ENCODE measurements around the gene ANO2.

The ANO2 gene

DNA sequence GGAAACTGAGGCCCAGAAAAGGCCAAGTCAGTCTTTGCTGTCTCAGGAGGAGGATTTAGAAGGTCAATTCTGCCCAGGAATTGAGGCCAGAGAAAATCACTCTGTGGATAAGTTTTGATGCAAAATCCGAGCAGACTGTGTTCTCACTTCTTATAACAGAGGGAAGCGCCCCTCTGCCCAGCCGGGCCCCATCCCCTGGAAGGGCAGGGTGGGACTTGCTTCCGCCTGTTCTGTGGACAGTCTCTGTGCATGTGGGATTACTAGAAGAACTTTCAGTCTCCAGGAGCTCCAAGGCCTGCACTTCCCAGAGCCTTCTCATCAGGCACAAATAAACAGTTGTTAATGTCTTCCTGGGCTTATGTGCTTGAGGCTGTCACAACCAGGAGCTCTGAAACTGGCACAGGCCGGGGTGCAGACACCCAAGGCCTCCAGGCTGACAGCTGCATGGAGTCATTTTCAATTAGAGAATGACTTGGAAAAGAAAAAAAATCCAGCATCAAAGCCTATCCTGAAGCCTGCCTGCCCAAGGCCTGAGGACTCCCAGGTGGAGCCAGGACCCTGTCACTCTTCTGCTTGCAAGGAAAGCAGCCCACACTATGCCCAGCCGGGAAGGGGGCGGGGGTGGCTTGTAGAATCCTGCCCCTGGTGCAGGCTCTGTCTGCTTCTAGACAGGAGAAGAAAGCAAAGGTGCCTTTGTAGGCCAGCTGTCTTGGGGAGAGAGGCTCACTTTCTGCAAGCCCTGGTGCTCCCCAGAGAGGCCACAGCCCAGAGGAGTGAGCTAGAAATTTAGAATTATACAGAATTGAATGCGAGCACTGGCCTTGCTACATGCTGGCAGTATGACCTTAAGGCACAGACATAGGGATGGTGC is 428.5 kb downstream of the ANO2 start:
- no peak for TF ChIP-seq POLR2A (IDR thresholded peaks at IDR 0.05; ENCODE audit: extremely low read depth, insufficient read length)
- no peak for TF ChIP-seq MYC (IDR thresholded peaks at IDR 0.05; ENCODE audit: low read depth, low read length)
- TF ChIP-seq, protein P1, sequence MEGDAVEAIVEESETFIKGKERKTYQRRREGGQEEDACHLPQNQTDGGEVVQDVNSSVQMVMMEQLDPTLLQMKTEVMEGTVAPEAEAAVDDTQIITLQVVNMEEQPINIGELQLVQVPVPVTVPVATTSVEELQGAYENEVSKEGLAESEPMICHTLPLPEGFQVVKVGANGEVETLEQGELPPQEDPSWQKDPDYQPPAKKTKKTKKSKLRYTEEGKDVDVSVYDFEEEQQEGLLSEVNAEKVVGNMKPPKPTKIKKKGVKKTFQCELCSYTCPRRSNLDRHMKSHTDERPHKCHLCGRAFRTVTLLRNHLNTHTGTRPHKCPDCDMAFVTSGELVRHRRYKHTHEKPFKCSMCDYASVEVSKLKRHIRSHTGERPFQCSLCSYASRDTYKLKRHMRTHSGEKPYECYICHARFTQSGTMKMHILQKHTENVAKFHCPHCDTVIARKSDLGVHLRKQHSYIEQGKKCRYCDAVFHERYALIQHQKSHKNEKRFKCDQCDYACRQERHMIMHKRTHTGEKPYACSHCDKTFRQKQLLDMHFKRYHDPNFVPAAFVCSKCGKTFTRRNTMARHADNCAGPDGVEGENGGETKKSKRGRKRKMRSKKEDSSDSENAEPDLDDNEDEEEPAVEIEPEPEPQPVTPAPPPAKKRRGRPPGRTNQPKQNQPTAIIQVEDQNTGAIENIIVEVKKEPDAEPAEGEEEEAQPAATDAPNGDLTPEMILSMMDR (IDR thresholded peaks at IDR 0.05; ENCODE audit: low read depth, low read length): no peak
- TF ChIP-seq, protein P2, sequence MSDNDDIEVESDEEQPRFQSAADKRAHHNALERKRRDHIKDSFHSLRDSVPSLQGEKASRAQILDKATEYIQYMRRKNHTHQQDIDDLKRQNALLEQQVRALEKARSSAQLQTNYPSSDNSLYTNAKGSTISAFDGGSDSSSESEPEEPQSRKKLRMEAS (IDR thresholded peaks at IDR 0.05; ENCODE audit: low read depth, low read length): no peak
- no peak overlapping the region for H3K4me3 ChIP-seq (ENCODE audit: low read depth, low read length)
- no peak for DNase-seq (ENCODE audit: low read depth)

DNA sequence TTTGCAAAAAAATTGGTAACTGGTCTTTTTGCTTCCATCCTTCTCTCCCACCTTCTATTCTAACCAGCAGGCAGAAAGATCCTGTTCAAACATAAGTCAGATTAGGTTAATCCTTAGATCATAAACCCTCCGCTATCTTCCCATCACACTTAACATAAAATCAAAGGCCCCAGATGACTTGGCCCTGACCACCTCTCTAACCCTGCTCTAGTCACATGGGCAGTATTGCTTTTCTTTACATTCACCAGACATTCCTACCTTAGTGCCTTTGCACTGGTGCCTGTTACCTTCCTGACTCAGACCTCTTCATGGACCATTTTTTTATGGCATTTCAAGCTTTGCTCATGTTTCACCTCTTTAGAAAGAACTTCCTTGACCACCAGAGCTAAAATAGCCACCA is 429.6 kb downstream of the ANO2 start:
- H3K4me3 ChIP-seq (ENCODE audit: low read depth, low read length): no peak overlapping the region
- TF ChIP-seq MYC (IDR thresholded peaks at IDR 0.05; ENCODE audit: low read depth, low read length): no peak
- TF ChIP-seq, protein P2 (IDR thresholded peaks at IDR 0.05; ENCODE audit: low read depth, low read length): no peak
- TF ChIP-seq POLR2A (IDR thresholded peaks at IDR 0.05; ENCODE audit: extremely low read depth, insufficient read length): no peak
- TF ChIP-seq, protein P1 (IDR thresholded peaks at IDR 0.05; ENCODE audit: low read depth, low read length): no peak

DNA sequence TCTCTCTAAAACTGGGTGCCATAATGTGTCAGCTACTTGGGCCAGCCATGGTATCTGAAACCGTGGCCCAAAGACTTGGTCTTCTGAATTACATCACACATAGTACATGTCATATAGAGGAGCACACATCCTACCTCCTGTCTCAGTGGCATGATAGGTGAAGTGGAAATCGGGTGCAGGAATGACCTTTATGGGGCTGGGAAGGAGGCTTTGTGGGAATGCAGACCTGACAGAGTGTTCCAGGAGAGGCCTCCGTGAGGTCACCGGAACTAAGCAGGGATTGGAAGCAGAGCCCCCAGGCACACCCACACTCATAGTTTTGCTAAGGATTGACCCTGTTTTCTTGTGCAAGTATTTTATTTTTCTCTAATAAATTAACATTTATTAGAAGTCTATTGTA is 430.5 kb downstream of the ANO2 start:
- H3K4me3 ChIP-seq (ENCODE audit: low read depth, low read length): no peak overlapping the region
- no peak for DNase-seq (ENCODE audit: low read depth)
- TF ChIP-seq, protein P2 (IDR thresholded peaks at IDR 0.05; ENCODE audit: low read depth, low read length): no peak

More for the DNA sequence above, 429.6 kb downstream of the ANO2 start:
- no peak for DNase-seq (ENCODE audit: low read depth)

DNA sequence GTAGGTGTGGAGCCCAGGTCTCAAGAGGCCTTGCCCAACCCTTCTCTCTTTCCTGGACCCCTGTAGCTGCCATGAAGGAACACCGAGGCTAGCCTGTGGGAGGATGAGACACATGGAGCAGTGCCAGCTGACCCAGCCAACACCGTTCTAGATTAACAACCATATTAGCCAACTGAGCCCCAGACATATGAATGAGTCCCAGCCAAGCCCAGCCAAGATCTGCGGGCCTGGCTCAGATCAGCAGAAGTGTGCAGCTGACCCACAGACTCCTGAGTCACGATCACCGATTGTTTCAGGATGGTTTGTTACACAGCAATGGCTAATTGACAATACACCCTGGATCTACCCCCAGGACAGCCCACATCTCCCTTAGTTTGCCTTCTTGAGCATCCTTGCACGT is 431.0 kb downstream of the ANO2 start:
- TF ChIP-seq, protein P1 (IDR thresholded peaks at IDR 0.05; ENCODE audit: low read depth, low read length): no peak
- no peak overlapping the region for H3K4me3 ChIP-seq (ENCODE audit: low read depth, low read length)
- DNase-seq (ENCODE audit: low read depth): no peak

DNA sequence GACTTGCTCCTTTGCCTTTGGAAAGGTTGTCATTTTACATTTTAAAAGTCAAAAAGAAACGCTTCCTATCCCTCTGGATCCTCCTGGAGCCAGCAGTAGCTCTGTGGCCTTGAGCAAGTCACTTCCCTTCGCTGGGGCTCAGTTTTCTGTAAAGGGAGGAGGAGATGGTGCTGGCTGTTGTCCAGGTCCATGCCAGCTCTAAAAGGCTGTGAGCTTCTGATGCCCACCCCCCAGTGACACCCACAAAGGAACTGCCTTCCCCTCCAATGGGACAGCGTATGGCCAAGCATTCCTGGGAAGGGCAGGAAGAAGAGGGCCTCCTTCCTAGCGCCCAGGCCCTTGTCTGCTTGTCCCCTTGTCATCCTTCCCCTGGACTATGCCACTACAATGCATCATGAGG is 431.7 kb downstream of the ANO2 start:
- TF ChIP-seq, protein P1 (IDR thresholded peaks at IDR 0.05; ENCODE audit: low read depth, low read length): no peak
- TF ChIP-seq POLR2A (IDR thresholded peaks at IDR 0.05; ENCODE audit: extremely low read depth, insufficient read length) (no peak), MYC (IDR thresholded peaks at IDR 0.05; ENCODE audit: low read depth, low read length) (no peak)
- TF ChIP-seq, protein P2 (IDR thresholded peaks at IDR 0.05; ENCODE audit: low read depth, low read length): no peak
- DNase-seq (ENCODE audit: low read depth): no peak
- H3K4me3 ChIP-seq (ENCODE audit: low read depth, low read length): no peak overlapping the region

All from NB4 (cell line).